VCaP (cell line): ENCODE data around the gene PACRG.

ENCODE experiments used
- H3K27ac ChIP-seq: fragments of 450-650 bp; 2 replicates; pipeline ENCODE4 v1.5.1; 2017
- CTCF ChIP-seq: fragments of 450-650 bp; conservative IDR thresholded peaks from 2 replicates; pipeline ENCODE4 v1.5.1; 2017; ENCODE audit warnings: mild to moderate bottlenecking, moderate library complexity

The PACRG gene

DNA sequence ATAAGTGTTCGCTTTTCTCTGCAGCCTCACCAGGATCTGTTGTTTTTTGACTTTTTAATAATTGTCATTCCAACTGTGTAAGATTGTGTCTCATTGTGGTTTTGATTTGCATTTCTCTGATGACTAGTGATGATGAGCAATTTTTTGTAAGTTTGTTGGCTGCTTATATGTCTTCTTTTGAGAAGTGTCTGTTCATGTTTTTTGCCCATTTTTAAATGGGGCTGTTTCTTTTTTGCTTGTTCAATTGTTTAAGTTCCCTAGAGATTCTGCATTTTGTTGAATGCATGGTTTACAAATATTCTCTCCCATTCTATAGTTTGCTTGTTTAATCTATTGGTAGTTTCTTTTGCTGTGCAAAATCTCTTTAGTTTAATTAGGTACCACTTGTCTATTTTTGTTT lies 295.9 kb downstream of the PACRG start:
- no peak overlapping the region for H3K27ac ChIP-seq
- TF ChIP-seq CTCF, result no peak

DNA sequence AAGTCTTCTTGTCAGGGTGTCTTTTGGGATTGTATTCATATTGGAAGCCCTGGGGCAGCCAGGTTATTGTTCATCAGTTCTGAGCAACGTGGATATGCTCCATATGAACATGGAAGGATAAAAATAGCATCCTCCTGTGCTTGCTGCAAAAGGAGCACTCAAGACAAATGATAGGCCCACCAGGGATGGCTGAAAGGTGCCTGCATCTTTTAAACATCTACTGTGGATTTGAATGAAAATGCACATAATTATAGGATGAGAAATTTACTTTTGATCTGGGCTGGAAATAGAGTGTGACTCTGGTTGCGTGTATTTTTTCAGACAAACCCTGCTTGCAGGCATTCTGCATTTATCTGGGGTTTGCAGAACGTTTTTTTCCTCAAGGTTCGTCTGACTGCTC lies 299.1 kb downstream of the PACRG start:
- H3K27ac ChIP-seq, result no peak overlapping the region
- no peak for TF ChIP-seq CTCF

GRCh38 chr6:163030980-163031379 lies 303.2 kb downstream of the PACRG start:
- no peak for TF ChIP-seq CTCF

DNA sequence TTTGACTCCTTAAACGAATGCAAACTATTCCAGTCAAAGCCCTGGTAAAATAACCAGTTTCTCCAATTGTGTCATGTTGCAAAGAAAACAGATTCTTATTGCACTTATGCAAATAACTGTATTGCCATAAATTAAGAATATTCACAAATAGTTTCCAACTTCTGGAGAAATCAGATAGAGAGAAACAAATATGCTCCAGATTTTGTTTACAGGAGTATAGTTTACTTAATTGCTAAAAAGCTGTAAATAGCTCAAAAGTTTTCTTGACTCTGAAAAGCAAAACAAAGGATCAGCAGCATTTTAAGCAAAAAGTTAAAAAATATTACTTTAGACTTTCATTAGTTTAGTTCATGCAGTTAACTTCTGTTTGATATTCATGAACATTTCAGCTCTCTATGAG lies 304.2 kb downstream of the PACRG start:
- H3K27ac ChIP-seq, result no peak overlapping the region
- no peak for TF ChIP-seq CTCF

More at GRCh38 chr6:163030980-163031379, 303.2 kb downstream of the PACRG start:
- no peak overlapping the region for H3K27ac ChIP-seq

DNA sequence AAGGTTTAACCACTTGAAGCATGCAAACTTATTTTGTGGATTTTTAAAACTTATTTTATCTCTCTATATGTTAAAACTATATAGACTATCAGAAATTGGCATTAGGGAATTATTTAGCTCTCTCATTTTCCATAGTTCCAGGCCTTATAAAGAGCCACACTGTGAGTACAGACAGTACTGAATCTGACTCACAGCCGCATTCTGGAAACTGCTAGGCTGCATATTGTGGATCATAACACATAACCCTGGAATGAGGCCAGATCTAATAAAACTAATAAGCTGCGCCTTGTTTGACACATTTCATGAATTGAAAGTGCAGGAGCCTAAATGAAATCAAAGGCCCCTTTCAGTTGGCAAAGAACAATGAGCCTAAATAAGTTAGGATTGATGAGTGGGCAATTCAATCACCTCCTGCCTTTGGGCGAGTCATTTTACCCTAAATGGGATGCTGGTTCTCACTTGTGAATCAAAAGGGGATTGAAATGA lies 308.4 kb downstream of the PACRG start:
- no peak for TF ChIP-seq CTCF
- no peak overlapping the region for H3K27ac ChIP-seq

DNA sequence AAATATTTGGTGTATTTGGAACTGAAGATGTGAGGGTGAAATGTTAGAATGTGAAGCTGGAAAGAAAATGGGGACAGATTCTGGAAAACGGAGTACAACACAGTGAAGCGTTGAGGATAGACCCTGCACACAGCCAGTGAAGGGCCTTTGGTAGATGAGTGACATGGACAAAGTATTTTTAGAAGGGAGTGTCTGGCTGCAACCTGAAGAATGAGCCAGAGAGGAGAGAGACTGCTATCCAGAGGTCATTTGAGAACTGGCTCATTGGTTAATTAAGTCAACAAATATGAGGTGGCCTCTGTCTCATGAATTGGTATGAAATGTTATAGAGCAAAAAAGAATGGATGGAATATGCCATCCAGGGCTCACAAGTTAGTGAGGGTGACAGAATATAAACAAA lies 310.5 kb downstream of the PACRG start:
- H3K27ac ChIP-seq, result no peak overlapping the region
- no peak for TF ChIP-seq CTCF

DNA sequence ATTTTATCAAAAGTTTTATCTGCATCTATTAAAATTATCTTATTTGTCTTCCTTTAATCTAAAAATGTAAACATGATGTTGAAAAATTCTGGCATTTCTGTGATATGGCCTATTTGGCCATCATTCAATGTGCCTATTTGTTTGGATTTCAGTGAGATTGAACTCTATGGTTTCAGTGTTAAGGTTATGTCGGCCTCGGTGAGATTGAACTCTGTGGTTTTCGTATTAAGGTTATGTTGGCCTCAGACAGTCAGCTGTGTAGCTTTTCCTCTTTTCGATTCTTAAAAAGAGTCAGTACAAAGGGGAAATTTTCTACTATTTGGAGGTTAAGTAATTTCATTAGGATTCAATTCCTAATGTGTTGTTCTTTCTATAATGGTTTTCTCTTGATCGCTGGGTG lies 320.6 kb downstream of the PACRG start:
- no peak for TF ChIP-seq CTCF
- no peak overlapping the region for H3K27ac ChIP-seq
